Vagina (tissue), 2 donors: ENCODE measurements around the gene ROBO4. TPM values are rescaled to one million over a fixed set of nuclear protein-coding genes. Genes with fewer than 3 reads are reported as not detected.

Experiments
- DNase-seq, 2 donors: peaks; one replicate each; pipeline ENCODE4 v3.0.0-alpha.2; 2017; ENCODE audit errors: extremely low spot score in 2 of 2
- H3K27ac ChIP-seq: fragments of 200-600 bp; sonication (generic); one replicate; pipeline ENCODE4 v1.5.1; 2019
- H3K27me3 ChIP-seq: fragments of 200-600 bp; sonication (generic); one replicate; pipeline ENCODE4 v1.5.1; 2019
- H3K36me3 ChIP-seq, 2 donors: fragments of 200-600 bp; sonication (generic); one replicate each; pipeline ENCODE4 v1.5.1; 2017 to 2019
- H3K4me1 ChIP-seq: fragments of 200-600 bp; sonication (generic); one replicate; pipeline ENCODE4 v1.5.1; 2019
- H3K4me3 ChIP-seq, 2 donors: fragments of 200-600 bp; sonication (generic); 1 replicate in 1 of 2; 2 replicates in 1 of 2; pipeline ENCODE4 v1.5.1; 2016 to 2019
- H3K9me3 ChIP-seq: fragments of 200-600 bp; sonication (generic); one replicate; pipeline ENCODE4 v1.5.1; 2019
- POLR2A ChIP-seq, 2 donors: fragments of 450-650 bp; IDR thresholded peaks; one replicate each; pipeline ENCODE4 v1.6.1; 2017; ENCODE audit warnings: antibody characterized with exemption in 2 of 2, mild to moderate bottlenecking in 2 of 2, moderate library complexity in 2 of 2
- POLR2AphosphoS5 ChIP-seq, 2 donors: sonication (generic); formaldehyde crosslinking; IDR thresholded peaks; one replicate each; pipeline ENCODE4 v1.9.0; 2017; ENCODE audit warnings: antibody characterized with exemption in 2 of 2, mild to moderate bottlenecking in 2 of 2, low read depth in 1 of 2; ENCODE audit not compliant: insufficient read depth in 1 of 2
- intact Hi-C: fragments of 100-400 bp; cut with DNase I; formaldehyde crosslinking; loops from one replicate; pipeline ENCODE4 v1.15.1; 2023
- total RNA-seq: library from RNA; depleted of rRNA; stranded (reverse); fragments of >200 nt; gene quantifications from one replicate; pipeline ENCODE4 v1.2.3, GENCODE V29; 2016
- TF ChIP-seq, protein P1 (sequence below), 3 experiments: fragments of 450-650 bp in 2 of 3; fragments of 200-600 bp in 1 of 3; sonication (generic) in 1 of 3; IDR thresholded peaks; one replicate each; pipeline ENCODE4 v1.5.1; 2017 to 2019; ENCODE audit warnings: antibody characterized with exemption in 3 of 3, mild to moderate bottlenecking in 2 of 3, moderate library complexity in 2 of 3

ROBO4 gene
- total RNA-seq, 1 donor from 2014 or later, result 39.8 TPM

DNA sequence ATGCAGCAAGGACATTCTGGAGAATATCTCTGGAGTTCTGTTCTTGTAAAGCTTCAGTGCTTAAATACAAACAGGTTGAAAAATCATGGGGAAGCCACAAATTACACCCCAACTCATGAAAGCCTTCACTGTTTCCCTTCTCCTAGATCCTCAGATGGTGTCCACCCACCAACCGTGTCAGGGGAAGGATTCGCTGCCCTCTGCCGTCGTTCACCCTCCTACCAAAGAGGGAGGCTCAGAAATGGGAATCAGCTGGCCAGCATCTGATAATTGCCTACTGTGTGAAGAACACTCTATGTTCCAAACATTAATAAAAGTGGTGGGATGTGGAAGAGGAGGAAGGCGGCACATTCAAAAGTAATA lies 45.6 kb upstream of the ROBO4 start:
- Histone ChIP-seq H3K36me3 (no peaks in the 10 kb centered on the region), H3K4me3 (no peak overlapping the region), H3K27me3 (no peaks in the 10 kb centered on the region), H3K9me3 (no peaks in the 10 kb centered on the region), H3K27ac (no peak overlapping the region), H3K4me1 (no peaks in the 10 kb centered on the region)
- intact Hi-C loops, result no loop called here
- DNase-seq, result no peak
- TF ChIP-seq POLR2AphosphoS5 (IDR thresholded peaks at IDR 0.05; ENCODE audit: insufficient read depth in 1 of 2, low read depth in 1 of 2) (no peak), POLR2A (IDR thresholded peaks at IDR 0.05) (no peak)
- TF ChIP-seq, protein P1, sequence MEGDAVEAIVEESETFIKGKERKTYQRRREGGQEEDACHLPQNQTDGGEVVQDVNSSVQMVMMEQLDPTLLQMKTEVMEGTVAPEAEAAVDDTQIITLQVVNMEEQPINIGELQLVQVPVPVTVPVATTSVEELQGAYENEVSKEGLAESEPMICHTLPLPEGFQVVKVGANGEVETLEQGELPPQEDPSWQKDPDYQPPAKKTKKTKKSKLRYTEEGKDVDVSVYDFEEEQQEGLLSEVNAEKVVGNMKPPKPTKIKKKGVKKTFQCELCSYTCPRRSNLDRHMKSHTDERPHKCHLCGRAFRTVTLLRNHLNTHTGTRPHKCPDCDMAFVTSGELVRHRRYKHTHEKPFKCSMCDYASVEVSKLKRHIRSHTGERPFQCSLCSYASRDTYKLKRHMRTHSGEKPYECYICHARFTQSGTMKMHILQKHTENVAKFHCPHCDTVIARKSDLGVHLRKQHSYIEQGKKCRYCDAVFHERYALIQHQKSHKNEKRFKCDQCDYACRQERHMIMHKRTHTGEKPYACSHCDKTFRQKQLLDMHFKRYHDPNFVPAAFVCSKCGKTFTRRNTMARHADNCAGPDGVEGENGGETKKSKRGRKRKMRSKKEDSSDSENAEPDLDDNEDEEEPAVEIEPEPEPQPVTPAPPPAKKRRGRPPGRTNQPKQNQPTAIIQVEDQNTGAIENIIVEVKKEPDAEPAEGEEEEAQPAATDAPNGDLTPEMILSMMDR (IDR thresholded peaks at IDR 0.05), result no peak

DNA sequence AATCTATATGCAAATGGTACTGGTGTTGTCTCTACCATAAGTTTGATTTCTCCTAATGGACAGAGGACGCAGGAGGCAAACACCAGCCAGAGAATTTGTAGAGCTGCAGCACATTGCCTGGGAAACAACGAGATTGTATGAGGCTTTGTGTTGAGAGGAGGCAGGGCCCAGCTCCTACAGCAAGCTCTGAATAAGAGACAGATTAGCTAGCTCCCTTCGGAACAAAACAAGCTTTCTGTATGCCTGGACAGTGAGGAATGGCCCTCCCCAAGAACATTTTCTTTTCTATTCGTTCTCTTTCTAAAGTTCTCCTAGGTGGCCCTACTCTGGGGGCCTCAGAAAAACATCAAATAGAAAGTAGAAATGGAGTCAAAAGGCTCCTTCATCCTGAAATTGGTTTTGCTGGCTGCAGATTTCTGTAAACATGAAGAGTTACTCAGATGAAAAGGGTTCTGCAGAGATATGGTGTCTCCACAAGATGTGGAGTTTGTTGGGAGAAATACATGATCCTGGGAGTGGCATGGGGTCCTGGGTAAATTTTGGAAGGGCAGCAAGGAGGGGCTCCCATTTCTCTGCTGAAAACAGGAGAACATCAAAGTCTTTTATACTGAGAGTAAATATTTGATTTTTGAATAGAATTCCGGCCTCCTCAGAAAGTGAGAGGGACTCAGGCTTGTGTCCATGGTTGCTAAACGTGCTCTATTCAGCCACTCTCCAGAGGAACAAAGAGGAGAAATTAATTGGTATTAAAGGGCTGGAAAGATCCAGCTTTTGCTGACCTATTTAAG lies 45.0 kb upstream of the ROBO4 start:
- Histone ChIP-seq H3K36me3 (no peaks in the 10 kb centered on the region), H3K27ac (no peak overlapping the region), H3K4me1 (no peaks in the 10 kb centered on the region), H3K27me3 (no peaks in the 10 kb centered on the region), H3K4me3 (no peak overlapping the region), H3K9me3 (no peaks in the 10 kb centered on the region)
- intact Hi-C loops, result no loop called here
- TF ChIP-seq POLR2A (IDR thresholded peaks at IDR 0.05) (no peak), POLR2AphosphoS5 (IDR thresholded peaks at IDR 0.05; ENCODE audit: insufficient read depth in 1 of 2, low read depth in 1 of 2) (no peak)
- TF ChIP-seq, protein P1 (IDR thresholded peaks at IDR 0.05), result no peak
- DNase-seq, result no peak

DNA sequence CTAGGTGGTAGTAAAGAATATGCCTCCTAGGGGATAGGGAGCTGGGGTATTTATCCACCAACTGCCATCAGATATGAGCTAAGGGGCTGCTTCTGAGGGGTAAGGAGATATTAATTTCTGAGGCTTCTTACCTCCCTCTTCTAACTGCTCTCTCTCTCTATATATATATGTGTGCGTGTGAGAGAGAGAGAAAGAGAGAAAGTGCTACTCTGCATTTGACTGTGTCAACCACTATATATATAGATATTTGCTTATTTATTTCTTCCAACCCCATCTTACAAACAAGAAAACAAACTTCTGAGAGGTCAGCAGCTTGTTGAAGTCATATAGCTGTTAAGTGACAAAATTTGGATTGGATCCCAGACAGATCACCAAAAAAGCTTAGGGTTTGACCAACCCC lies 44.0 kb upstream of the ROBO4 start:
- intact Hi-C loops, result no loop called here
- no peak for DNase-seq
- Histone ChIP-seq H3K4me1 (no peaks in the 10 kb centered on the region), H3K27me3 (no peaks in the 10 kb centered on the region), H3K4me3 (no peak overlapping the region), H3K9me3 (no peaks in the 10 kb centered on the region), H3K27ac (no peak overlapping the region), H3K36me3 (no peaks in the 10 kb centered on the region)
- TF ChIP-seq POLR2A (IDR thresholded peaks at IDR 0.05) (no peak), POLR2AphosphoS5 (IDR thresholded peaks at IDR 0.05; ENCODE audit: insufficient read depth in 1 of 2, low read depth in 1 of 2) (no peak)
- TF ChIP-seq, protein P1 (IDR thresholded peaks at IDR 0.05), result no peak

DNA sequence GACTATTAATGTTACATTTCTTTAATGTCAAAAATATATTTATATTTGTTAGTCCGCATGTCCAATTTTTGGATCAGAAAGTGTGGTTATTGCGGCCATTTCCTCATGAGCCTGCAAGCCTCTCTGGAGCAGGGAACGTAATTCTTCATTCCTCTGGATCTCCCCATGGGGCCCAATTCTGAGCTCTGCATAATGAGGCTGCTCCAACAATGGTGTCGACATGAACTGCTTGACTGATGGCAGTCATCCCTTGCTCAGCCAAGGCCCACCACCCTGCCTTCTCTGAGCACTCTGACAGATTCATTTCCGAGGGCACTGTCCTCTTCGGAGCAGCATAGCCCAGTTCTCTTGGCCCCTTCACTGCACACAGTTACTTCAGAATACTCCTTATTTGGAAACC lies 41.3 kb upstream of the ROBO4 start:
- TF ChIP-seq, protein P1 (IDR thresholded peaks at IDR 0.05), result no peak
- TF ChIP-seq POLR2AphosphoS5 (IDR thresholded peaks at IDR 0.05; ENCODE audit: insufficient read depth in 1 of 2, low read depth in 1 of 2) (no peak), POLR2A (IDR thresholded peaks at IDR 0.05) (no peak)

DNA sequence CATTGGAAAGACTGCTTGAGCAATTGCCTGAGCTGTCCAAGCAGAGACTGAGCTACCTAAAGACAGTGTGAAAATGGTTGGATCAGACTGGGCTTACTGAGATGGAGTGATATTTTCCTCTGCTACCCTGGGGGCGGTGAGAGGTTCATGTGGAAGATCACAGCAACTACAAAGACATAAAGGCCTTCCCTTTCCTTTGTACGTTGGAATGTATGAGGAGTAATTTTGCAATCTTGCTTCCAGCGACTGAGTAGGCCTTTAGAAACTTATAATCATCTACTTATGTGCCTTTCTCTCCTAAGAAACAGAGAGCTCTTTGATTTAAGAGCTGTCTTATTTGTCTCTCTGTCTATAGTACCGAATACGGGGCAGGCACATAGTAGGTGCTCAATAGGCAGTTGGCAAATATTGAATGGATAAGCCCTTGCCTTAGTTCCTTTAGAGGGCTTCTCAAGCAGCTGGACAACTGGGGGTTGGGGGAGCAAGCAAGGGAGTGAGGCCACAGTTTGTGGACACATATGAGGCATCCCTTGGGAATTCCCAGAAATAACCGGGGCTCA lies 40.6 kb upstream of the ROBO4 start:
- intact Hi-C loops, result no loop called here
- TF ChIP-seq POLR2A (IDR thresholded peaks at IDR 0.05), result no peak
- TF ChIP-seq POLR2AphosphoS5 (IDR thresholded peaks at IDR 0.05; ENCODE audit: insufficient read depth in 1 of 2, low read depth in 1 of 2), result no peak
- TF ChIP-seq, protein P1 (IDR thresholded peaks at IDR 0.05), result no peak
- no peak overlapping the region for H3K4me3 ChIP-seq
- no peak for DNase-seq
- no peaks in the 10 kb centered on the region for H3K4me1 ChIP-seq
- no peaks in the 10 kb centered on the region for H3K27me3 ChIP-seq
- no peaks in the 10 kb centered on the region for H3K36me3 ChIP-seq
- H3K9me3 ChIP-seq, result no peaks in the 10 kb centered on the region
- H3K27ac ChIP-seq, result no peak overlapping the region

More for the DNA sequence above, 41.3 kb upstream of the ROBO4 start:
- H3K27ac ChIP-seq, result no peak overlapping the region
- H3K9me3 ChIP-seq, result no peaks in the 10 kb centered on the region
- DNase-seq, result no peak
- intact Hi-C loops, result no loop called here
- H3K4me3 ChIP-seq, result no peak overlapping the region
- no peaks in the 10 kb centered on the region for H3K4me1 ChIP-seq
- H3K36me3 ChIP-seq, result no peaks in the 10 kb centered on the region
- no peaks in the 10 kb centered on the region for H3K27me3 ChIP-seq
